DMS153 treated with DMSO at 0.1 percent for 48 hours (cell line): ENCODE measurements around the gene AEBP1.
A peak's percentile ranks its signal among the peaks of the same experiment; 100 is the strongest.

ENCODE experiments used
- DNase-seq: peaks from one replicate; lab custom pipeline; 2025; ENCODE audit not compliant: unreplicated experiment; lab: John Stamatoyannopoulos, UW

Gene AEBP1

DNA sequence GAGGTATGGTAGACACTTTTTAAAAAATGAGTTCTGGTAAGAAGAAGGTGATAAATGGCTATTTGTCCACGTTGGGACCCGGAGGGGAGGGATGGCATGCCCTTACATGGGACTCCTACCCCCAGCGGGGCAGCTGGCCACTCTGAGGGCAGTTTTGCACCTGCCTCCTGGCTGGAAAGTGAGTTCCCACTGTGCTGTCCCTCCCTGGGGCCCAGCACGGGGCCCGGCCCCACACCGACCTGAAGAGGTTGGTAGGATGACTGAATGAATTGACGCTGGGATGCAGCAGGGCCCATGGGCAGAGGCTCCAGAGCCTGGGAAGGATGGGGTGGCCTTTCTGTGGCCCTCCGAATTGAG is 601 bp upstream of the AEBP1 start:
- no peak for DNase-seq

DNA sequence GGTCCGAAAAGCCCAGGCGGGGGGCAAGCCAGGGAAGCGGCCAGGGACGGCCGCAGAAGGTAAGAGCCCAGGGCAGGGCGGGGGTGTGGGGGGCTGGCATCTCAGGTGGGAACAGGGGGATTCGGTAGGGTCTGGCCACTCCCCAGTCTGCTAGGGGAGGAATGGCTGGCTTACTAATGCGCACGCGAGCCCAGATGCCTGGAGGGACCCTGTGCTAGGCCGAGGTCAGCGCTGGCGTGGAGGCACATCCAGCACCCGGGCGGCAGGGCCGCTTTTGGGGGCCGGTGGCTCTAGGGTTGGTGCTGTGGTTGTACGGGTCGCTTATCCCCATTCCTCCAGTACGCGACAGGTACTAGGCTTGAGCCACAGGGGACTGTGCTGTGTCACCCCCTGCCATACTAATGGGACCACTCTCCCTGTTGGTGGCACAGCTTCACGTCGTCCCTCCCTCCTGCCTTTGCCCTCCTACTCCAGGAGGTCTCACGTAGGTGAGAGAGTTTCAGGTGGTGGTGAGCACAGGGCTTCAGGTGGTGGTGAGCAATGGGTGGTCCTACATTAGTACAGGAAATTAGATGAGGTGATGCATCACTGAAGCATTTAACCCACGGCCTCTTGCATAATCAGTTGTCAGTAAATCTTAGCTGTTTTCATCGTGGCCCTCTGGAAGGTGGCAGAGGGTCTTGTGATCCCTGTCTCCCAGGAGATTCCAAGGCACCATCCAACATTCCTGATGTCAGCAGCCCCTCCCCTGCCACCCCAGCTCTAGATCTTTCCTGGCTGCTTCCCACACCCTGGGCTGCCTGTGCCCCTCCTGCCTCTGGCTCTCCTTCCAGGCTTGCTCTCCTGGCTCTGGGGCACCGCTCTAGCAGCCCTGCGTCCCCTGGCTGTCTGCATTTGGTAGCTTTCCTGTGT is 971 bp downstream of the AEBP1 start:
- no peak for DNase-seq

GRCh38 chr7:44105832-44106231 is 1.7 kb downstream of the AEBP1 start:
- DNase-seq: no peak

DNA sequence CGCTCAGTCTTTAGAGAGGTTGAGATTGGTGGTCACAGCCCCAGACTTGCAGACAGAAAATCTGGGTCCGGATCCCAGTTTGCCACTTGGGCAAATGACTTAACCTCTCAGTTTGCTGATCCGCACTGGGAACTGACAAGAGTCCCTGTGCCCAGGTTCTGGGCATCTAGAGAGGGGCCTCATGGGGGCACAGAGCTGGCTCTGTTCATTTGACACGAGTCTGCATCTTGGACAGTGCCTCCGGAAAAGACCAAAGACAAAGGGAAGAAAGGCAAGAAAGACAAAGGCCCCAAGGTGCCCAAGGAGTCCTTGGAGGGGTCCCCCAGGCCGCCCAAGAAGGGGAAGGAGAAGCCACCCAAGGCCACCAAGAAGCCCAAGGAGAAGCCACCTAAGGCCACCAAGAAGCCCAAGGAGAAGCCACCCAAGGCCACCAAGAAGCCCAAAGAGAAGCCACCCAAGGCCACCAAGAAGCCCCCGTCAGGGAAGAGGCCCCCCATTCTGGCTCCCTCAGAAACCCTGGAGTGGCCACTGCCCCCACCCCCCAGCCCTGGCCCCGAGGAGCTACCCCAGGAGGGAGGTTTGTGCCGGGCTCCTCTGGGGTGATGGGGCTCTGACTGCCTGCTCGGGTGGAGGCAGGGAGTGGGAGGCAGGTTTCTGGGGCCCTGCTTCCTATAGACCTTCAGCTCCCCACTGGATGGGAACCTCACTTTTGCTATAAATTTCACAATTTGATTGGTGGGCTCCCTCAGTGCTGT is 2.3 kb downstream of the AEBP1 start:
- DNase-seq: no peak

- no peak for DNase-seq
Measured at GRCh38 chr7:44107116-44107960, 3.2 kb downstream of the AEBP1 start.

DNA sequence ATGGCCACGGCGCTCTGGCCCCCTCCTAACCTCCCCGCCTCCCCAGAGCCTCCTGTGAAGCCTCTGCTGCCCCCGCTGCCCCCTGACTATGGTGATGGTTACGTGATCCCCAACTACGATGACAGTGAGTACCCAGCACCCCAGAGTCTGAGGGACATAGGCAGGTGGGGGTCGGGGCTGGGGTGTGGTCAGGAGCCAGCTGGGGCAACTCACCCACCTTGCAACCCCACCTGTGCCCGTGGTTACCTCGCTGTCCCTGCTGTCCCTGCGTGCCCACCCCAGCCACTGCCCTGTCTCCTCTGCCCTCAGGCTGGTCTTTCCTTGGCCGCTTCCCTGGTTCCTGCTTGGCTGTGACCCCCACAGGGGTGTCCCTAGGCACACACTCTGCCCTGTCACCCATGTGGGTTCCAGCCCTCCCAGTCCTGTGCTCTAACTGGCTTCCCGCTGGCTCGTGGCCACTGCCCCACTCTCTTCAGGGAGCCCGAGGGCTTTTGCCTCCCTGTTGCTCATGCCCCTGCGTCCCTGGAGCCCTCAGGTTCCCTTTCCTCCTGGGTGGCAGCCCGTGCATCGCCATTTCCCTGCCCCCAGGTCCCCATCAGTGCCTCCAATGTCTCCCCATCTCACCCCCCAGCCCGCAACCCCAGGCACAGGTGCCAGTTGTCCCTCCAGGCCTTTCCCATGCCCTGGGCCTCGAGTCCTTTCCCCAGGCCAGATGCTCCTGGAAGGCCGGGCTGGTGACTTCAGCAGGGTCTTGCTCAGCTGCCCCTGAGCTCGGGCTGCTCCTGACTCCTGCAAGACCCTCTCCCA is 4.0 kb downstream of the AEBP1 start:
- no peak for DNase-seq

DNA sequence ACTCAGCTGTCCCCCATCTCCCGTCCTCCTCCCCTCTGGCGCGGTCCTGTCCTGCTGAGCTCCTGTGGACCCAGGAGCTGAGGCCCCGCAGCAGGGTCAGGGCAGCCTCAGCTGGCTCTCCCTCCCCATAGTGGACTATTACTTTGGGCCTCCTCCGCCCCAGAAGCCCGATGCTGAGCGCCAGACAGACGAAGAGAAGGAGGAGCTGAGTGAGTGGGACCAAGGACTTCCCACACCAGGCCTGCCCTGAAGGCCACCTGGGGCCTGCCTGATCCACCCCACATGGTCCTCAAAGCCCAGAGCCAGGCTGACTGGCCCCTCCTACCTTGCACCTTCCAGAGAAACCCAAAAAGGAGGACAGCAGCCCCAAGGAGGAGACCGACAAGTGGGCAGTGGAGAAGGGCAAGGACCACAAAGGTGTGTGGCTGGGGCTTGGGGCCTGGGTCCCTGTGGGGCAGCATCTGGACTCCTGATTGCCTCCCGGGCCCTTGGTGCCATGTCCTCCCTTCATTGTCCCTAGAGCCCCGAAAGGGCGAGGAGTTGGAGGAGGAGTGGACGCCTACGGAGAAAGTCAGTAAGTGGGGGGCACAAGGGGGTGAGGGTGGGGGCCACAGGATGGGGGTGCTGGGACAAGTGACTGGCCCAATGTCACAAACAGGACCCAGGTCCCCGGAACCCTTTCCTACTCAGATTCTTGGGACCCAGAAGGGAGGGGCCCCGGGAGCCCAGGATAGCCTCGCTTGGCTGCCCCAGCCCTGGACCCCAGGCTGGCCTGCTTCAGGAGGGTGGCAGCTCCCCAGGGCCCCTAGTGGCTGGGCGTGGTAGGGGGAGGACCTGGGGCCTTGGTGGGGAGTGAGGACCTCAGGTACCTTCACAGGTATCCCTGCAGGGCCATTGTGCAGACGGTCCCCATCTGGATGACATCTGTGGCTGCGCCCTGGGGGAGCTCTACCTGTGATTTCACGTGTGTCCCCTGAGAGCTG is 4.9 kb downstream of the AEBP1 start:
- DNase-seq: no peak

GRCh38 chr7:44109991-44110390 is 5.8 kb downstream of the AEBP1 start:
- DNase-seq: no peak

DNA sequence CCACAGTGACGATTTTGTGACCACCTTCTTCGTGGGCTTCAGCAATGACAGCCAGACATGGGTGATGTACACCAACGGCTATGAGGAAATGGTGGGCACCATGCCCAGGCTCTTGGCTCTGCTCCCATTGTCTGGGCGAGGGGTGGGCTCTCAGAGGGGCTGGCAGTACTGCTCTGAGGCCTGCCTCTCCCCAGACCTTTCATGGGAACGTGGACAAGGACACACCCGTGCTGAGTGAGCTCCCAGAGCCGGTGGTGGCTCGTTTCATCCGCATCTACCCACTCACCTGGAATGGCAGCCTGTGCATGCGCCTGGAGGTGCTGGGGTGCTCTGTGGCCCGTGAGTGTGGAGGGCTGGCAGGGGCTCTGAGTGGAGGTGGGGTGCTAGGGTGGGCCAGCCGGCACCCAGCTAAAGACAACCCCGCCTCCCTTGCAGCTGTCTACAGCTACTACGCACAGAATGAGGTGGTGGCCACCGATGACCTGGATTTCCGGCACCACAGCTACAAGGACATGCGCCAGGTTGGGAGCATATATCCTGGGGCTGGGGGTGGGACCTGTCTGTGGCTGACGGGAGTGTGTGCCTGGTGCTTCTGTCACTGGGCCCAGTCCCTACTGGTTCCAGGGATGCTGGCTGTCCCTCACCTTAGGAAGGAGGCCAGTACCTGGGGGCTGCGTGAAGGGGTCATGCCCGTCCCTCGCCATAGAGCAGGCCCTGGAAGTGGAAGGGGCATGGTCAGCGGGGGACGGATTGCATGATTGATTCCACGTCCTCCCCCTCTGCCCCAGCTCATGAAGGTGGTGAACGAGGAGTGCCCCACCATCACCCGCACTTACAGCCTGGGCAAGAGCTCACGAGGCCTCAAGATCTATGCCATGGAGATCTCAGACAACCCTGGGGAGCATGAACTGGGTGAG is 6.8 kb downstream of the AEBP1 start:
- no peak for DNase-seq

DNA sequence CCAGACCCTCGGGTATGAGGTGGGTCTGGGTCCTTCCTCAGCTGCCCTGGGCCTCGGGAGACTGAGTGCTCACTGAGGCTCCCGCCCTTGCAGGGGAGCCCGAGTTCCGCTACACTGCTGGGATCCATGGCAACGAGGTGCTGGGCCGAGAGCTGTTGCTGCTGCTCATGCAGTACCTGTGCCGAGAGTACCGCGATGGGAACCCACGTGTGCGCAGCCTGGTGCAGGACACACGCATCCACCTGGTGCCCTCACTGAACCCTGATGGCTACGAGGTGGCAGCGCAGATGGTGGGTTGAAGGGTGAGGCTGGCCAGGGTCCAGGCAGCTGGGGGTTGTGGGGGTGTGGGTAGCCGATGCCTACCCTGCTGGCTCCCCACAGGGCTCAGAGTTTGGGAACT is 7.6 kb downstream of the AEBP1 start:
- no peak for DNase-seq

- DNase-seq: peak; percentile 26
Measured at GRCh38 chr7:44112231-44112996, 8.3 kb downstream of the AEBP1 start.

GRCh38 chr7:44112997-44113763 is 9.0 kb downstream of the AEBP1 start:
- DNase-seq: no peak

GRCh38 chr7:44113764-44114354 is 9.7 kb downstream of the AEBP1 start:
- no peak for DNase-seq

DNA sequence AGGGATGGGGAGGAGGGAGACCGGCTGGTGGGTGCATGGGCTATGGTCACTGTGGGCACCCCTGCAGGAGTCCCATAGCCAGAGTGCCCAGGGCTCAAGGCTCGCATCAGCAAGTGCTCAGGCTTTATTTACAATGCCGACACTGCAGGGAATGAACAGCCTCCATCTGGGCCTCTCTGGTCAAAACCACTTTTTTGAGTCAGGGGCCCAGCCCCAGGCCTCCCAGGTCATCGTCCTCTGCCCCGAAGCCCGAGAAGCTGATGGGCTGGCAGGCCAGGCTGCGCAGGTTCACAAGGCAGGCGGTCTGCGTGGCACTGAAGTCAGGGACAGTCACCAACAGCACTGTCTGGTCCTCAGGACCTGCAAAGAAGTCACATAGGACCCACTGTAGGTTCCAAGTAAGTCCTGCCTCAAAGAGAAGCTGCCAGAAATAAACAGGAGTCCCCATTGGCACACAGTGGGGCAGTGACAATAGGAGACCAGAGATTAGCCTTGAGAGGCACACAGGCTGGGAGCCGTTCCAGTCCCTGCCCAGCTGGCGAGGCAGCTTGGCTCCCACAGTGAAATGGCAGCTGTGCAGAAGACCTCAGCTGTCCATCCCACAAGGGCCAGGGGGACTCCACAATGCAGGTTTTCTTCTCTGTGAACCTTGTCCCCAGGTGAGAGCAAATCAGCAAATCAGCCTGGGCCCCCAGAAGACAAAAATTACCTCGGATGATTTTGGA is 10.6 kb downstream of the AEBP1 start:
- no peak for DNase-seq

- no peak for DNase-seq
Measured at GRCh38 chr7:44116087-44116788, 12.1 kb downstream of the AEBP1 start.
